ENCODE data around the gene PIK3C2G. TPM values are rescaled to one million over a fixed set of nuclear protein-coding genes. Genes with fewer than 3 reads are reported as not detected.

PIK3C2G gene
- total RNA-seq, 1 donor from 2014 or later = 2.7 TPM

DNA sequence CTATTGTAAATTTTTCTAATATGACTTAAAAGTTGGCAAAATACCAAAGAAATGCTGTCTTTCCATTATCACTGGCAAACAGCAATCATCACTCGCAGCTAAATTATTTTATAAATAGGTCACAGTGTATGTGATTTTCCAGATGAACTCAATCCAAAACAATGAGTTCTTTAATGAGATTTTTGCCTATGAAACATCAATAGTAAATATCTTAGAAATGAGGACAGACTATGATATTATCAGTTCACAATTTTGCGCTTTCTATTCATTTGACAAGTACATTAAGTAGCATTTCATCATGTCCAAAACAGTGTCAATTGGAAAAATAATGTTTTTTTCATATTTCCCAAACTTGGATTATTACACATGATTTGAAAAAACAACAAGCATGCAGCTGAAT is 65.7 kb downstream of the PIK3C2G start:
- DNase-seq (ENCODE audit: low spot score in 2 of 2, unreplicated experiment in 2 of 2) = no peak
- no peak overlapping the region for H3K4me3 Mint-ChIP-seq
- peaks cover 8% of the 10 kb centered on the region for H3K4me1 Mint-ChIP-seq
- H3K9me3 Mint-ChIP-seq = peaks cover 7% of the 10 kb centered on the region
- no peak overlapping the region for H3K27ac Mint-ChIP-seq
- no peaks in the 10 kb centered on the region for H3K27me3 Mint-ChIP-seq (ENCODE audit: low read depth)
- TF ChIP-seq, protein P1, sequence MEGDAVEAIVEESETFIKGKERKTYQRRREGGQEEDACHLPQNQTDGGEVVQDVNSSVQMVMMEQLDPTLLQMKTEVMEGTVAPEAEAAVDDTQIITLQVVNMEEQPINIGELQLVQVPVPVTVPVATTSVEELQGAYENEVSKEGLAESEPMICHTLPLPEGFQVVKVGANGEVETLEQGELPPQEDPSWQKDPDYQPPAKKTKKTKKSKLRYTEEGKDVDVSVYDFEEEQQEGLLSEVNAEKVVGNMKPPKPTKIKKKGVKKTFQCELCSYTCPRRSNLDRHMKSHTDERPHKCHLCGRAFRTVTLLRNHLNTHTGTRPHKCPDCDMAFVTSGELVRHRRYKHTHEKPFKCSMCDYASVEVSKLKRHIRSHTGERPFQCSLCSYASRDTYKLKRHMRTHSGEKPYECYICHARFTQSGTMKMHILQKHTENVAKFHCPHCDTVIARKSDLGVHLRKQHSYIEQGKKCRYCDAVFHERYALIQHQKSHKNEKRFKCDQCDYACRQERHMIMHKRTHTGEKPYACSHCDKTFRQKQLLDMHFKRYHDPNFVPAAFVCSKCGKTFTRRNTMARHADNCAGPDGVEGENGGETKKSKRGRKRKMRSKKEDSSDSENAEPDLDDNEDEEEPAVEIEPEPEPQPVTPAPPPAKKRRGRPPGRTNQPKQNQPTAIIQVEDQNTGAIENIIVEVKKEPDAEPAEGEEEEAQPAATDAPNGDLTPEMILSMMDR (IDR thresholded peaks at IDR 0.05; ENCODE audit: unreplicated experiment) = no peak
- no peaks in the 10 kb centered on the region for H3K36me3 Mint-ChIP-seq

DNA sequence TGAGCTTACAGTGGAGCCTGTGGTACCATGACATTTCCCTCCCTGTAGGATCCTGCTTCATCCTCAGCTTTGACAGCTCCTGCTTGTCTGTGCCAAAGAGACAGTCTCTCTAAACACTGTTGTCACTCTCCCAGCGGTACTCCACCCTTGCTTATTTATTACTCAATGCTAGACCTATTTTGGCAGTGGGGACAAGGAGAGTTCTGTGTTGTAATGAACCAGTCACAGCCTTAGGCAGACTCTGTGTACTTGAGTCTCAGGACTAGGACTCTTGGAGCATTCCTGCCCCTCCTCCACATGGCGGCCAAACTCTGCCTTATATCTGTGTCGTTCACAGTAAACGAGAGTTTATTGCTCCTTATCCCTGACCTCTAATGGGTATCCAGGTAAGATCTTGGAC is 70.9 kb downstream of the PIK3C2G start:
- H3K27ac Mint-ChIP-seq = no peak overlapping the region
- no peaks in the 10 kb centered on the region for H3K27me3 Mint-ChIP-seq (ENCODE audit: low read depth)
- H3K9me3 Mint-ChIP-seq = peaks cover 7% of the 10 kb centered on the region
- DNase-seq (ENCODE audit: low spot score in 2 of 2, unreplicated experiment in 2 of 2) = no peak
- TF ChIP-seq, protein P1 (IDR thresholded peaks at IDR 0.05; ENCODE audit: unreplicated experiment) = no peak
- H3K36me3 Mint-ChIP-seq = no peaks in the 10 kb centered on the region
- H3K4me3 Mint-ChIP-seq = no peak overlapping the region
- peaks cover 3% of the 10 kb centered on the region for H3K4me1 Mint-ChIP-seq

DNA sequence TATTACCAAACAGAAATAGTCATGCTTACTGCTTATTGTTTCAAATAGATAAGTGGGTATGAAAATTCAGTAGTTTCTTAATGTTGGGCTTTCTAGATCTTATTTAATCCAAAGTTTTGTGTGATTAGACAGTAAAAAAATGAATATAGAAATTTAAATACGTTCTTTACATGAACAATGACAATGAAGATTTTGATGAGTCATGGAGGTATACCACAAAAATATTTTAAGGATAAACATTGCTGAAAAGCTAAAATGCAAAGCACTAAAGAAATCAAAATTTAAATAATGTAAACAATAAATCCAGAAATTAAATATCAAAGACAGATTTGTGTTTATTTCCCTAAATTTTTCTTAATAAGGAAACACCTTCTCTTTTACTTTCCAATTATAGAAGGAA is 78.3 kb downstream of the PIK3C2G start:
- H3K4me1 Mint-ChIP-seq = peaks cover 8% of the 10 kb centered on the region
- H3K4me3 Mint-ChIP-seq = no peak overlapping the region
- TF ChIP-seq, protein P1 (IDR thresholded peaks at IDR 0.05; ENCODE audit: unreplicated experiment) = no peak
- H3K9me3 Mint-ChIP-seq = no peaks in the 10 kb centered on the region
- no peaks in the 10 kb centered on the region for H3K36me3 Mint-ChIP-seq
- no peak overlapping the region for H3K27ac Mint-ChIP-seq
- DNase-seq (ENCODE audit: low spot score in 2 of 2, unreplicated experiment in 2 of 2) = no peak
- H3K27me3 Mint-ChIP-seq (ENCODE audit: low read depth) = no peaks in the 10 kb centered on the region

DNA sequence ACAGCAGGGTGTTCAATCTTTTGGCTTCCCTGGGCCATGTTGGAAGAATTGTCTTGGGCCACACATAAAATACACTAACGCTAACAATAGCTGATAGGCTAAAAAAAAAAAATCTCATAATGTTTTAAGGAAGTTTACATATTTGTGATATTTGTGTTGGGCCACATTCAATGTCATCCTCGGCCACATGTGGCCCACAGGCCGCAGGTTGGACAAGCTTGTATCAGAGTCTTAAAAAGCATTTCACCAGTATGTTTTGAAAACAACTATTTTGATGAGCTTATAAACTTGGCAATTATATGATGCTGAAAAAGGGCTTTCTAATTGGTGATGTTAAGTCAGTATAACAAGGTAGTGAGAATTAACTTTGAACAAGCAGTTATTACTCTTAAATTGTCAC is 78.9 kb downstream of the PIK3C2G start:
- H3K36me3 Mint-ChIP-seq = no peaks in the 10 kb centered on the region
- no peak overlapping the region for H3K27ac Mint-ChIP-seq
- H3K4me1 Mint-ChIP-seq = peaks cover 10% of the 10 kb centered on the region
- H3K9me3 Mint-ChIP-seq = no peaks in the 10 kb centered on the region
- TF ChIP-seq, protein P1 (IDR thresholded peaks at IDR 0.05; ENCODE audit: unreplicated experiment) = no peak
- no peaks in the 10 kb centered on the region for H3K27me3 Mint-ChIP-seq (ENCODE audit: low read depth)
- no peak for DNase-seq (ENCODE audit: low spot score in 2 of 2, unreplicated experiment in 2 of 2)
- H3K4me3 Mint-ChIP-seq = no peak overlapping the region

DNA sequence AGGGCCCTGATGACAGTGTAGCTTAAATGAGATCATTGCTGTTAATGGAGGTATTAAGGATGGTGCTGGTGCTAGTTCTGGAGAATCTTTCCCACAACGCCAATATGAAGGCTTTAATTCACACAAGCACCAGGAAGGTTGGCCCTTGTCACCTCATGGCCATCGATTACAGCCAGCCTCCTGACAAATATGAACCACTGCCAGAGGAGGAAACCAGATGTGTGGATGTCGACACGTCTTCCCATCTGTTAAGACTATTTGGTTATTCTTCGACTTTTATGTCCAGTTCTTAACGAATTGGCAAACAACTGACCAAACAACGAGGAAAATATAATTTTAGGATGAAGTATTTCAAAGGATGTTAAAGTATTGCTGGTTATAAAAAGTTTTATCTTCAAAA is 79.5 kb downstream of the PIK3C2G start:
- Mint-ChIP-seq H3K9me3 (no peaks in the 10 kb centered on the region), H3K27ac (no peak overlapping the region), H3K4me1 (peaks cover 12% of the 10 kb centered on the region), H3K4me3 (no peak overlapping the region), H3K27me3 (ENCODE audit: low read depth) (no peaks in the 10 kb centered on the region), H3K36me3 (no peaks in the 10 kb centered on the region)
- TF ChIP-seq, protein P1 (IDR thresholded peaks at IDR 0.05; ENCODE audit: unreplicated experiment) = no peak
- no peak for DNase-seq (ENCODE audit: low spot score in 2 of 2, unreplicated experiment in 2 of 2)

DNA sequence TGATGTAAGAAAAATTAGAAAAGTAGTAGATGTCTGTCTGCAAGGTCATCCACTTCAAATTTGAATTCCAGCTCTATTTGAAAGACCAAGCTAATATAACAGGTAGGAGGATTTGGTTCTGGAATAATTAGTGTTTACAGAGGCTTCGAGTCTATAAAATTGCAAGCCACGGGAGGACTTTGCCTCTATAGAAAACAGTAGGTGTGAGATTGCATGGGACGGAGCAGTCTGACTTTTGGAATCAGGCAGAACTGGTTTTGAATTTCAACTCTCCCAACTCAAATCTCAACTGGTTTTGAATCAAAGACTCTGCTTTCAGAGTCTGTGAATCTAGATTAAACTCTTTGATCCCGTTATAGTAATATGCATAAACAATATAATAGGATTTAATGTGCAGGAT is 82.4 kb downstream of the PIK3C2G start:
- Mint-ChIP-seq H3K4me1 (peaks cover 16% of the 10 kb centered on the region), H3K4me3 (no peak overlapping the region), H3K9me3 (peaks cover under 1% of the 10 kb centered on the region), H3K36me3 (no peaks in the 10 kb centered on the region), H3K27me3 (ENCODE audit: low read depth) (no peaks in the 10 kb centered on the region), H3K27ac (no peak overlapping the region)
- DNase-seq (ENCODE audit: low spot score in 2 of 2, unreplicated experiment in 2 of 2) = no peak
- TF ChIP-seq, protein P1 (IDR thresholded peaks at IDR 0.05; ENCODE audit: unreplicated experiment) = no peak

Measured in mesothelial cell of epicardium (in vitro differentiated cells).